Spleen (tissue), 7 donors: ENCODE results near the gene LCT.

Experiments
- CTCF ChIP-seq, 11 experiments: fragments of 200-600 bp in 7 of 11; fragments of 450-650 bp in 4 of 11; sonication (generic) in 4 of 11; IDR thresholded peaks in 8 of 11; conservative IDR thresholded peaks in 3 of 11; 1 replicate in 7 of 11; 2 replicates in 4 of 11; pipeline versions ENCODE4 v1.4.0 to v1.8.0; 2016 to 2021; ENCODE audit warnings: antibody characterized with exemption in 11 of 11, inconsistent platforms in 4 of 11, mild to moderate bottlenecking in 1 of 11
- POLR2A ChIP-seq, 3 donors: fragments of 450-650 bp; IDR thresholded peaks; one replicate each; pipeline ENCODE4 v1.5.1; 2017; ENCODE audit warnings: antibody characterized with exemption in 3 of 3, mild to moderate bottlenecking in 1 of 3
- POLR2AphosphoS5 ChIP-seq, 3 donors: sonication (generic); formaldehyde crosslinking; IDR thresholded peaks; one replicate each; pipeline ENCODE4 v1.5.1; 2017; ENCODE audit warnings: antibody characterized with exemption in 3 of 3
- donor health status: DM: no; HTN: no; CAD: no; lungs with moderate emphysema.
- donor health status: DM: no; HTN: no; CAD: no.
- donor health status: DM: no; HTN: no; CAD: no.

GRCh38 chr2:135831180-135831812 is 5.7 kb downstream of the LCT start:
- TF ChIP-seq POLR2AphosphoS5 (IDR thresholded peaks at IDR 0.05) (no peak), CTCF (IDR thresholded peaks at IDR 0.05 in 8 of 11, conservative IDR thresholded peaks at IDR 0.05 in 3 of 11) (no peak), POLR2A (IDR thresholded peaks at IDR 0.05) (no peak)
